HG03442 (cell line): Measurements from ENCODE around the gene IL31.

Experiments used
- ATAC-seq: cut with Tn5 transposase; IDR thresholded peaks from one replicate; pipeline ENCODE4 v1.9.1; 2021; ENCODE audit warnings: mild to moderate bottlenecking, moderate library complexity; ENCODE audit not compliant: unreplicated experiment

Gene IL31

GRCh38 chr12:122159882-122160281 is 14.1 kb downstream of the IL31 start:
- no peak for ATAC-seq

- ATAC-seq = no peak
Observed at GRCh38 chr12:122158700-122159285, 15.2 kb downstream of the IL31 start.

- ATAC-seq = no peak
Observed at GRCh38 chr12:122155705-122156104, 18.3 kb downstream of the IL31 start.

GRCh38 chr12:122152754-122153153 is 21.3 kb downstream of the IL31 start:
- no peak for ATAC-seq

- no peak for ATAC-seq
Observed at GRCh38 chr12:122150127-122150681, 23.8 kb downstream of the IL31 start.

- no peak for ATAC-seq
Observed at GRCh38 chr12:122148657-122149056, 25.4 kb downstream of the IL31 start.

GRCh38 chr12:122147514-122148290 is 26.3 kb downstream of the IL31 start:
- no peak for ATAC-seq

GRCh38 chr12:122145505-122146330 is 28.3 kb downstream of the IL31 start:
- ATAC-seq = no peak

GRCh38 chr12:122144885-122145284 is 29.1 kb downstream of the IL31 start:
- no peak for ATAC-seq

- no peak for ATAC-seq
Observed at GRCh38 chr12:122142857-122143256, 31.2 kb downstream of the IL31 start.

GRCh38 chr12:122141911-122142725 is 31.9 kb downstream of the IL31 start:
- ATAC-seq = no peak

- ATAC-seq = no peak
Observed at GRCh38 chr12:122140467-122141257, 33.4 kb downstream of the IL31 start.

GRCh38 chr12:122139941-122140340 is 34.1 kb downstream of the IL31 start:
- no peak for ATAC-seq

GRCh38 chr12:122139266-122139665 is 34.8 kb downstream of the IL31 start:
- ATAC-seq = no peak

GRCh38 chr12:122138616-122139015 is 35.4 kb downstream of the IL31 start:
- ATAC-seq = no peak

GRCh38 chr12:122138181-122138580 is 35.8 kb downstream of the IL31 start:
- no peak for ATAC-seq

GRCh38 chr12:122137681-122138080 is 36.3 kb downstream of the IL31 start:
- ATAC-seq = no peak

GRCh38 chr12:122137229-122137628 is 36.8 kb downstream of the IL31 start:
- no peak for ATAC-seq

- no peak for ATAC-seq
Observed at GRCh38 chr12:122135437-122136031, 38.5 kb downstream of the IL31 start.
